ENCODE measurements around the gene U2AF1L4. TPM values are rescaled to one million over a fixed set of nuclear protein-coding genes. Genes with fewer than 3 reads are reported as not detected.

Gene U2AF1L4
- total and polyA plus RNA-seq, 2 donors (not counting 3 experiments of a cell fraction or from before 2014, with no cell fraction given): 5.6 to 13.5 TPM

DNA sequence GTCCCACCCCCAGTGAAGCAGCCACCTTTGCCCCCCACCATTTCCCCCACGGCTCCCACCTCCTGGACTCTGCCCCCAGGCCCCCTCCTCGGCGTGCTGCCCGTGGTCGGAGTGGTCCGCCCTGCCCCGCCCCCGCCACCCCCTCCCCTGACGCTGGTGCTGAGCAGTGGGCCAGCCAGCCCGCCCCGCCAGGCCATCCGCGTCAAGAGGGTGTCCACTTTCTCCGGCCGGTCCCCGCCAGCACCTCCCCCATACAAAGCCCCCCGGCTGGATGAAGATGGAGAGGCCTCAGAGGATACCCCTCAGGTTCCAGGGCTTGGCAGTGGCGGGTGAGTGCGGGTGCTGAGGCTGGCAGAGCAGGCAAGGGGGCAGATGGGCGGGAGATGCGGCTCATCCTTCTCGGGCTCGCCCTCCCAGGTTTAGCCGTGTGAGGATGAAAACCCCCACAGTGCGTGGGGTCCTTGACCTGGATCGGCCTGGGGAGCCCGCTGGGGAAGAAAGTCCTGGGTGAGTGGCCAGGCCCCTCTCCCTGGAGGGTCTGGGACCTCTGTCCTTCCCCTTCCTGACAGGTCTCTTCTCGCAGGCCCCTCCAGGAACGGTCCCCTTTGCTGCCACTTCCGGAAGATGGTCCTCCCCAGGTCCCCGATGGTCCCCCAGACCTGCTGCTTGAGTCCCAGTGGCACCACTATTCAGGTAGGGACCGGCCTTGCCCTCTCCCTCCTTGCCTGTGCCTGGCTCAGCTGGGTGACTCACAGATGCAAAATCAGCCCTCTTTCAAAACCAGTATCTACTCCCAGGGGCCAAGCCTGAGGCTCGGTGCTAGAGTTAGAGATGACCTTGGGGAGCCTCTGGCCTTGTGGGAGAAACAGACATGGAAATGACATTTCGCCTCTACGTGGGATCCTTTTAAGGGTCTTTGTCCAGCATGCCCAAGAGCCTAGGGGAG, 11.8 kb downstream of the U2AF1L4 start:
- Histone ChIP-seq H3K9me3 (replicated peaks; ENCODE audit: control insufficient read depth, insufficient read depth, low read length) (no peaks in the 10 kb centered on the region), H3K9me1 (replicated peaks; ENCODE audit: control insufficient read depth, extremely low read depth, insufficient read depth, low read length) (no peaks in the 10 kb centered on the region), H3K4me2 (ENCODE audit: insufficient read depth, low read length) (no peak overlapping the region), H3K27me3 (ENCODE audit: control insufficient read depth in 2 of 2, insufficient read depth in 2 of 2, low read length in 2 of 2) (no peaks in the 10 kb centered on the region), H3K9ac (replicated peaks; ENCODE audit: extremely low read depth, insufficient read depth, low read length) (no peak overlapping the region), H3K4me1 (ENCODE audit: control insufficient read depth, extremely low read depth, insufficient read depth, low read length) (no peaks in the 10 kb centered on the region), H3K79me2 (ENCODE audit: control insufficient read depth, insufficient read depth, low read length) (no peaks in the 10 kb centered on the region), H2AFZ (ENCODE audit: low read depth, low read length) (no peak overlapping the region), H3K27ac (ENCODE audit: insufficient read depth, low read depth, low read length) (no peak overlapping the region), H4K20me1 (replicated peaks; ENCODE audit: control insufficient read depth, extremely low read depth, insufficient read depth, low read length) (no peaks in the 10 kb centered on the region), H3K36me3 (ENCODE audit: control insufficient read depth in 2 of 2, extremely low read depth in 1 of 2, insufficient read depth in 2 of 2, low read length in 2 of 2) (peaks cover 13 to 75% of the 10 kb centered on the region in 2 experiments), H3K4me3 (replicated peaks in 1 of 3; ENCODE audit: insufficient read depth in 1 of 3, low read depth in 1 of 3, low read length in 3 of 3) (no peak overlapping the region)
- TF ChIP-seq MYC (IDR thresholded peaks at IDR 0.05; ENCODE audit: low read depth, low read length): no peak
- no peak for TF ChIP-seq POLR2A (IDR thresholded peaks at IDR 0.05; ENCODE audit: low read depth, low read length)
- TF ChIP-seq POLR2AphosphoS5 (IDR thresholded peaks at IDR 0.05; ENCODE audit: insufficient read depth, low read depth, low read length): no peak
- TF ChIP-seq EZH2 (IDR thresholded peaks at IDR 0.05; ENCODE audit: borderline replicate concordance, low read depth, low read length, severe bottlenecking): no peak
- no peak for TF ChIP-seq JUN (IDR thresholded peaks at IDR 0.05; ENCODE audit: borderline replicate concordance, insufficient read depth, insufficient read length, low read depth)
- TF ChIP-seq FOS (IDR thresholded peaks at IDR 0.05; ENCODE audit: borderline replicate concordance, insufficient read depth, low read length): no peak
- TF ChIP-seq, protein P1, sequence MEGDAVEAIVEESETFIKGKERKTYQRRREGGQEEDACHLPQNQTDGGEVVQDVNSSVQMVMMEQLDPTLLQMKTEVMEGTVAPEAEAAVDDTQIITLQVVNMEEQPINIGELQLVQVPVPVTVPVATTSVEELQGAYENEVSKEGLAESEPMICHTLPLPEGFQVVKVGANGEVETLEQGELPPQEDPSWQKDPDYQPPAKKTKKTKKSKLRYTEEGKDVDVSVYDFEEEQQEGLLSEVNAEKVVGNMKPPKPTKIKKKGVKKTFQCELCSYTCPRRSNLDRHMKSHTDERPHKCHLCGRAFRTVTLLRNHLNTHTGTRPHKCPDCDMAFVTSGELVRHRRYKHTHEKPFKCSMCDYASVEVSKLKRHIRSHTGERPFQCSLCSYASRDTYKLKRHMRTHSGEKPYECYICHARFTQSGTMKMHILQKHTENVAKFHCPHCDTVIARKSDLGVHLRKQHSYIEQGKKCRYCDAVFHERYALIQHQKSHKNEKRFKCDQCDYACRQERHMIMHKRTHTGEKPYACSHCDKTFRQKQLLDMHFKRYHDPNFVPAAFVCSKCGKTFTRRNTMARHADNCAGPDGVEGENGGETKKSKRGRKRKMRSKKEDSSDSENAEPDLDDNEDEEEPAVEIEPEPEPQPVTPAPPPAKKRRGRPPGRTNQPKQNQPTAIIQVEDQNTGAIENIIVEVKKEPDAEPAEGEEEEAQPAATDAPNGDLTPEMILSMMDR (IDR thresholded peaks at IDR 0.05; ENCODE audit: extremely low read depth in 1 of 2, insufficient read depth in 1 of 2, low read depth in 1 of 2, low read length in 2 of 2): no peak
- TF ChIP-seq, protein P2, sequence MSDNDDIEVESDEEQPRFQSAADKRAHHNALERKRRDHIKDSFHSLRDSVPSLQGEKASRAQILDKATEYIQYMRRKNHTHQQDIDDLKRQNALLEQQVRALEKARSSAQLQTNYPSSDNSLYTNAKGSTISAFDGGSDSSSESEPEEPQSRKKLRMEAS (IDR thresholded peaks at IDR 0.05; ENCODE audit: insufficient read depth, insufficient read length): no peak
- TF ChIP-seq GATA2 (IDR thresholded peaks at IDR 0.05; ENCODE audit: insufficient read depth, insufficient read length, low read depth, low read length): no peak
- BruUV-seq (replicated peaks): no TSS peak
- intact Hi-C loops (cut with micrococcal nuclease) (no loop called here), dilution Hi-C loops (cut with MboI; ENCODE audit: extremely low pct_ligation_motif_present, low sequenced_read_pairs) (no loop called here)
- DNase-seq (ENCODE audit: low read depth, low spot score): no peak
- ChIA-PET CTCF (no interaction called here), POLR2A (no interaction called here)
- FAIRE-seq: no peak
